Small intestine (tissue), 7 donors: ENCODE data around the gene PGAP3. TPM values are rescaled to one million over a fixed set of nuclear protein-coding genes. Genes with fewer than 3 reads are reported as not detected.
"Not testable (repeated sequence)": the region's sequence is repeated elsewhere in the genome, so short reads cannot be mapped to it uniquely, and the experiment has no call there.

Experiments
- DNase-seq, 2 donors: peaks; one replicate each; pipeline versions ENCODE4 v3.0.0 to v3.0.0-alpha.2; 2013
- FAIRE-seq: peaks from 2 replicates; lab custom pipeline; 2012; peaks lifted over from hg19 to GRCh38; lab: Jason Lieb, UNC
- H3K27ac ChIP-seq, 3 donors: one replicate each; pipeline ENCODE4 v1.5.1; 2013; ENCODE audit warnings: low read length in 2 of 3, mild to moderate bottlenecking in 2 of 3, control low read depth in 1 of 3, inconsistent platforms in 1 of 3, low read depth in 1 of 3, moderate library complexity in 1 of 3
- H3K27me3 ChIP-seq, 3 donors: one replicate each; pipeline ENCODE4 v1.6.1; 2013; ENCODE audit warnings: low read length in 3 of 3, inconsistent platforms in 1 of 3; ENCODE audit not compliant: control insufficient read depth in 3 of 3, insufficient read depth in 3 of 3
- H3K36me3 ChIP-seq, 3 donors: one replicate each; pipeline ENCODE4 v1.6.1; 2013; ENCODE audit warnings: low read length in 3 of 3, inconsistent platforms in 1 of 3, low read depth in 1 of 3, mild to moderate bottlenecking in 1 of 3, moderate library complexity in 1 of 3; ENCODE audit not compliant: control insufficient read depth in 3 of 3, insufficient read depth in 2 of 3
- H3K4me1 ChIP-seq, 3 donors: one replicate each; pipeline ENCODE4 v1.6.1; 2013; ENCODE audit warnings: low read length in 2 of 3, inconsistent platforms in 1 of 3, low read depth in 1 of 3, mild to moderate bottlenecking in 1 of 3, moderate library complexity in 1 of 3; ENCODE audit not compliant: control insufficient read depth in 3 of 3, insufficient read depth in 2 of 3
- H3K4me3 ChIP-seq, 3 donors: one replicate each; pipeline ENCODE4 v1.5.1; 2013; ENCODE audit warnings: low read length in 3 of 3, control low read depth in 1 of 3, inconsistent platforms in 1 of 3, low read depth in 1 of 3, mild to moderate bottlenecking in 1 of 3, moderate library complexity in 1 of 3
- H3K9me3 ChIP-seq, 2 donors: one replicate each; pipeline ENCODE4 v1.6.1; 2013; ENCODE audit warnings: low read depth in 1 of 2, low read length in 1 of 2; ENCODE audit not compliant: control insufficient read depth in 2 of 2, insufficient read depth in 1 of 2
- WGBS, 3 donors: extraction: QIAGEN DNeasy Blood & Tissue Kit; methylation state at CpG; one replicate each; pipeline ENCODE4 v1.1.7; 2013; 5-methylcytosine and 5-hydroxymethylcytosine counted together
- polyA plus RNA-seq, 4 donors: library from polyadenylated mRNA; stranded (reverse) in 3 of 4; unstranded in 1 of 4; fragments of 200-250 nt in 3 of 4; fragments of 120-200 nt in 1 of 4; gene quantifications; one replicate each; pipeline versions ENCODE4 v1.2.1 to v1.2.3, GENCODE V29; 2013
- donor health status: healthy with polysubstance abuse.
- donor health status: control.
- donor health status: control.
- donor health status: Bipolar disorder and iron deficiency.
- donor health status: healthy.

The PGAP3 gene
- polyA plus RNA-seq, 4 donors: 20.6 to 41.1 (median 28.6) TPM

- Histone ChIP-seq H3K4me3 (peak overlapping the region; percentile 63 to 86 (median 66)), H3K36me3 (peaks cover 7 to 54% (median 8%) of the 10 kb centered on the region in 3 donors), H3K27ac (peak overlapping the region; percentile 75 to 95 (median 87)), H3K9me3 (no peaks in the 10 kb centered on the region), H3K4me1 (peaks cover 0 to 9% (median 6%) of the 10 kb centered on the region in 3 donors), H3K27me3 (no peaks in the 10 kb centered on the region)
- WGBS, 3 donors: 51 to 65% (median 60%) methylated on average over 6 of the region's 6 CpGs
- FAIRE-seq (no peak), DNase-seq (no peak)
Measured at GRCh38 chr17:39729280-39729851, 41.5 kb upstream of the PGAP3 start.

- 62 to 72% (median 69%) methylated on average over 10 of the region's 10 CpGs for WGBS, 3 donors
- Histone ChIP-seq H3K27me3 (no peaks in the 10 kb centered on the region), H3K36me3 (peaks cover 7 to 72% (median 8%) of the 10 kb centered on the region in 3 donors), H3K27ac (no peak overlapping the region), H3K4me1 (peaks cover 0 to 9% (median 6%) of the 10 kb centered on the region in 3 donors), H3K9me3 (no peaks in the 10 kb centered on the region), H3K4me3 (no peak overlapping the region)
- DNase-seq: no peak
- FAIRE-seq: no peak
Measured at GRCh38 chr17:39727556-39727955, 39.7 kb upstream of the PGAP3 start.

GRCh38 chr17:39726617-39727016 is 38.8 kb upstream of the PGAP3 start:
- Histone ChIP-seq H3K4me1 (peaks cover 0 to 9% (median 6%) of the 10 kb centered on the region in 3 donors), H3K27ac (no peak overlapping the region), H3K9me3 (no peaks in the 10 kb centered on the region), H3K36me3 (peaks cover 7 to 81% (median 8%) of the 10 kb centered on the region in 3 donors), H3K27me3 (no peaks in the 10 kb centered on the region), H3K4me3 (no peak overlapping the region)
- 89 to 92% (median 90%) methylated on average over 9 of the region's 9 CpGs for WGBS, 3 donors
- FAIRE-seq: no peak
- no peak for DNase-seq

- not testable (repeated sequence) for FAIRE-seq, H3K9me3 ChIP-seq, H3K27me3 ChIP-seq, DNase-seq, H3K27ac ChIP-seq, H3K4me1 ChIP-seq, H3K4me3 ChIP-seq
- WGBS, 3 donors: 93 to 100% (median 100%) methylated on average over 1 of the region's 1 CpG
- H3K36me3 ChIP-seq: peaks cover 7 to 87% (median 8%) of the 10 kb centered on the region in 3 donors
Measured at GRCh38 chr17:39725923-39726322, 38.1 kb upstream of the PGAP3 start.

GRCh38 chr17:39724731-39725130 is 36.9 kb upstream of the PGAP3 start:
- Histone ChIP-seq H3K4me1 (peaks cover 0 to 5% (median 3%) of the 10 kb centered on the region in 3 donors), H3K9me3 (no peaks in the 10 kb centered on the region), H3K27ac (no peak overlapping the region), H3K27me3 (no peaks in the 10 kb centered on the region), H3K4me3 (no peak overlapping the region), H3K36me3 (peaks cover 7 to 98% (median 8%) of the 10 kb centered on the region in 3 donors)
- no peak for FAIRE-seq
- DNase-seq: no peak
- 93 to 94% (median 93%) methylated on average over 12 to 13 of the region's 13 CpGs for WGBS, 3 donors

- H3K27ac ChIP-seq: no peak overlapping the region
- H3K4me1 ChIP-seq: no peaks in the 10 kb centered on the region
- H3K36me3 ChIP-seq: peaks cover 8 to 98% (median 11%) of the 10 kb centered on the region in 3 donors
- FAIRE-seq: no peak
- DNase-seq: no peak
- H3K4me3 ChIP-seq: no peak overlapping the region
- no peaks in the 10 kb centered on the region for H3K27me3 ChIP-seq
- H3K9me3 ChIP-seq: no peaks in the 10 kb centered on the region
- WGBS, 3 donors: 83 to 84% (median 83%) methylated on average over 34 of the region's 34 CpGs
Measured at GRCh38 chr17:39722965-39723848, 35.4 kb upstream of the PGAP3 start.

GRCh38 chr17:39722104-39722503 is 34.2 kb upstream of the PGAP3 start:
- DNase-seq (no peak), FAIRE-seq (no peak)
- H3K27me3 ChIP-seq: no peaks in the 10 kb centered on the region
- no peak overlapping the region for H3K27ac ChIP-seq
- WGBS, 3 donors: 87 to 91% (median 88%) methylated on average over 6 of the region's 6 CpGs
- H3K4me3 ChIP-seq: no peak overlapping the region
- H3K36me3 ChIP-seq: peaks cover 2 to 95% (median 10%) of the 10 kb centered on the region in 3 donors
- H3K9me3 ChIP-seq: no peaks in the 10 kb centered on the region
- H3K4me1 ChIP-seq: no peaks in the 10 kb centered on the region

- Histone ChIP-seq H3K4me1 (no peaks in the 10 kb centered on the region), H3K27me3 (no peaks in the 10 kb centered on the region), H3K36me3 (peaks cover 0 to 95% (median 14%) of the 10 kb centered on the region in 3 donors), H3K4me3 (no peak overlapping the region), H3K9me3 (no peaks in the 10 kb centered on the region), H3K27ac (no peak overlapping the region)
- 84 to 87% (median 86%) methylated on average over 7 of the region's 7 CpGs for WGBS, 3 donors
- DNase-seq (no peak), FAIRE-seq (no peak)
Measured at GRCh38 chr17:39719563-39720355, 31.9 kb upstream of the PGAP3 start.
